AG20443 (cell line): ENCODE results near the gene CHAC1.
"Not testable (repeated sequence)": the region's sequence is repeated elsewhere in the genome, so short reads cannot be mapped to it uniquely, and the experiment has no call there.

Source experiments
- DNase-seq: peaks from one replicate; pipeline ENCODE4 v3.0.0; 2012; ENCODE audit warnings: low spot score, mixed read lengths

CHAC1 gene

GRCh38 chr15:40937762-40938535 is 15.3 kb upstream of the CHAC1 start:
- DNase-seq, result no peak

DNA sequence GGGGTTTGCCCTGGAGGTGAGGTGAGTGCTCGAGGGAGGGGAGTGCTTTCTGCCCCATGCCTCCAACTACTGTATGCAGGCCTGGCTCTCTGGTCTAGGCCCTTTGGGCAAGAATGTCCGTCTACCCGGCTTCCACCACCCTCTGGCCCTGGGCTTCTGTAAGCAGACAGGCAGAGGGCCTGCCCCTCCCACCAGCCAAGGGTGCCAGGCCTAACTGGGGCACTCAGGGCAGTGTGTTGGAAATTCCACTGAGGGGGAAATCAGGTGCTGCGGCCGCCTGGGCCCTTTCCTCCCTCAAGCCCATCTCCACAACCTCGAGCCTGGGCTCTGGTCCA is 14.8 kb upstream of the CHAC1 start:
- DNase-seq, result no peak

GRCh38 chr15:40940296-40940801 is 12.9 kb upstream of the CHAC1 start:
- no peak for DNase-seq

GRCh38 chr15:40941068-40941527 is 12.2 kb upstream of the CHAC1 start:
- DNase-seq, result no peak

DNA sequence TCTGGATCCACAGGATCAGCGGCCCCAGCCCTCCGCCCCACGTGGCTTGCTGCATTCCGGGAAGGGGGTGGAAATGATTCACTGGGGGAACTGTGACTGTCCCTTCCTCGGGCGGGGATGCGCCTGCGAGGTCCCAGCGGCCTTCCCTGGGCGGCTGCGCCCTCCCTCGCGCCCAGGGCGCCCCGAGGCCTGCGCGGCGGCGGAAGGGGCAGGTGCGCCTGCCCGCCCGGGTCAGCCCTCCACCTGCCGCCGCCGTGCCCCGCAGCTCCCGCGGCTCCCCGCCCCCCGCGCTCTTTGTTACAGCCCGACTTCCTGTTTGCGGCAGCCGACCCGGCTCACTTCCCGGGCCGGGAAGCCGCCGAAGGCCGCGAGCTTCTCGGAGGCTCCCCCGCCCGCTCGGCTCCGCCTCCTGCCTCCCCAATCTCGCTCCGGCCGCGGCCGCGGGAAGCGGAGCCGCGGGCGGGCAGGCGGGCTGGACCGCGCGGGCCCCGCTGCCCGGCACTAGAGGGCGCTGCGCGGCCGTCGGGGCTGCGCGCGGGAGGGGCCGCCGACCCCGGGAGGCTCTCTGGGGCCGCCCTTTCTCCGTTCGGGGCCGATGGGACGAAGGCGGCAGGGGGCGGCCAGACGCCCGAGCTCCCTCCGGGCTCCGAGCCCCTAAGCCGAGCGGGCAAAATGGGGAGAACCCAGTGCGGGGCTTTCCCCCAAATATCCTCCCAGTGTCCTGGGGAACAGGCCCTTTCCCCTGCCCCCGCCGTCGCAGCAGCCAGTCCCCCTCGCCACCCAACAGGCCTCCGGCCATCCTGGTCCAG is 11.5 kb upstream of the CHAC1 start:
- peak; percentile 96 for DNase-seq

- no peak for DNase-seq
Observed at GRCh38 chr15:40942337-40942854, 10.9 kb upstream of the CHAC1 start.

DNA sequence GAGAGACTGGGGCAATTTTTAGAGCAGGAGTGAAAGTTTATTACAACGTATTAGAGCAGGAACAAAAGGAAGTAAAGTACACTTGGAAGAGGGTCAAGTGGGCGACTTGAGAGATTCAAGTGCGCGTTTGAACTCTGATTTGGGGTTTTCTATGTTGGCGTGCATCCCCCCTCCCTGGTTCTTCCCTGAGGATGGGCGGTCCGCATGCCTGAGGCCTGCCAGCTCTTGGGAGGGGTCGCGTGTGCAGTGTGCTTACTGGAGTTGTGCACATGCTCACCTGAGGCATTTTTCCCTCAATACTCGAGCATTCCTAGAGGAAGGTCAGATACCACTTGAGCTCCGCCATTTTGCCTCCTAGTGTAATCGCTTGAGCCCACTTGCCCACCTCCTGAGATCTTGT is 10.4 kb upstream of the CHAC1 start:
- DNase-seq, result no peak

- no peak for DNase-seq
Observed at GRCh38 chr15:40943764-40944365, 9.4 kb upstream of the CHAC1 start.

GRCh38 chr15:40944510-40945296 is 8.6 kb upstream of the CHAC1 start:
- DNase-seq, result no peak

GRCh38 chr15:40948706-40949473 is 4.4 kb upstream of the CHAC1 start:
- no peak for DNase-seq

GRCh38 chr15:40949756-40950207 is 3.5 kb upstream of the CHAC1 start:
- DNase-seq, result no peak

GRCh38 chr15:40951764-40952163 is 1.5 kb upstream of the CHAC1 start:
- no peak for DNase-seq

- DNase-seq, result no peak
Observed at GRCh38 chr15:40952301-40952900, 870 bp upstream of the CHAC1 start.

DNA sequence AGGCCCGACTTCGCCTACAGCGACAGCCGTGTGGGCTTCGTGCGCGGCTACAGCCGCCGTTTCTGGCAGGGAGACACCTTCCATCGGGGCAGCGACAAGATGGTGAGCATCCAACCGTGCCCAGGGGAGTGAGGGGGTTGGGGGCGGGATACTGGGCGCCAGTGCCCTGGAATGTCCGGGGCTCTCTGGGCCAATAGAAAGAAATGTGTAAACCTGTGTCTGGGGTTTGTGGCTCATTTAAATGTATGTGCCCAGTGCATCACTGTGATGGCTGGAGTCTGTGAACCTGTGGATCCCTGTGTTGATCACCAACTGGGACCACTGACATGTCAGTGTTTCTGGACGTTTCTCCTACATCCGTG is 423 bp downstream of the CHAC1 start:
- DNase-seq, result no peak

DNA sequence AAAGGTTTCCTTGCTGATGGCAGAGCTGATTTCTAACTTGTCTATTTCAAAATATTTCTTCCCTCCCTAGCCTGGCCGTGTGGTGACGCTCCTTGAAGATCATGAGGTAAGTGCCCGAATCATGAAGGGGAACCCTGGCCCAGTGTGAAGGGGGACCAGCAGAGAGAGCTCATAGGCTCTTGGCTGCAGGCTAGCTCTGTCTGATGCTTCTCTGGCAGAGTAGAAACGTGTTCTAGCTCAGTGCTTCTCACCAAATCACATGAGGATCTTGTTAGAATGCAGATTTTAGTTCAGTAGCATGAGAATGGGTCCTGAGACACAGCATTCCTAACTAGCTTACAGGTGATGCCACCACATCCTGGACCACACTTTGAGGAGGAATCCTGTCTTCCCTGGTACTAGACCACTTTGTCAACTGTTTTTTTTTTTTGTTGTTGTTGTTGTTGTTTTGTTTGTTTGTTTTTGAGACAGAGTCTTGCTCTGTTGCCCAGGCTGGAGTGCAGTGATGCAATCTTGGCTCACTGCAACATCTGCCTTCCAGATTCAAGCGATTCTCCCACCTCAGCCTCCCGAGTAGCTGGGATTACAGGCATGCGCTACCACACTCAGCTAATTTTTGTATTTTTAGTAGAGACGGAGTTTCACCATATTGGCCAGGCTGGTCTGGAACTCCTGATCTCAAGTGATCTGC is 1.0 kb downstream of the CHAC1 start:
- DNase-seq, result not testable (repeated sequence)

GRCh38 chr15:40955141-40955903 is 2.1 kb downstream of the CHAC1 start:
- DNase-seq, result no peak

GRCh38 chr15:40955930-40956540 is 2.8 kb downstream of the CHAC1 start:
- DNase-seq, result no peak

- DNase-seq, result no peak
Observed at GRCh38 chr15:40956541-40956982, 3.3 kb downstream of the CHAC1 start.
